GM12872 (cell line): ENCODE results near the gene ARHGAP24.

Experiments used
- CTCF ChIP-seq: IDR thresholded peaks from 3 replicates; pipeline ENCODE4 v1.5.1; 2011; ENCODE audit warnings: low read depth, mild to moderate bottlenecking, low read length, moderate library complexity; ENCODE audit not compliant: insufficient read depth

ARHGAP24 gene

GRCh38 chr4:85725721-85726170 lies 250.8 kb downstream of the ARHGAP24 start:
- TF ChIP-seq CTCF: no peak

- no peak for TF ChIP-seq CTCF
Measured at GRCh38 chr4:85726555-85726954, 251.6 kb downstream of the ARHGAP24 start.

- TF ChIP-seq CTCF: no peak
Measured at GRCh38 chr4:85728464-85728863, 253.5 kb downstream of the ARHGAP24 start.

GRCh38 chr4:85732124-85732523 lies 257.2 kb downstream of the ARHGAP24 start:
- no peak for TF ChIP-seq CTCF

GRCh38 chr4:85733798-85734197 lies 258.8 kb downstream of the ARHGAP24 start:
- no peak for TF ChIP-seq CTCF

- no peak for TF ChIP-seq CTCF
Measured at GRCh38 chr4:85734424-85734831, 259.5 kb downstream of the ARHGAP24 start.

GRCh38 chr4:85736571-85736970 lies 261.6 kb downstream of the ARHGAP24 start:
- no peak for TF ChIP-seq CTCF

- TF ChIP-seq CTCF: no peak
Measured at GRCh38 chr4:85737254-85737653, 262.3 kb downstream of the ARHGAP24 start.
